NCI-H526 (cell line): ENCODE measurements around the gene PUDP.
"Not testable (repeated sequence)": the region's sequence is repeated elsewhere in the genome, so short reads cannot be mapped to it uniquely, and the experiment has no call there.

Experiments used
- DNase-seq, 2 experiments: peaks; one replicate each; lab custom pipeline; 2025; lab: John Stamatoyannopoulos, UW

Gene PUDP

DNA sequence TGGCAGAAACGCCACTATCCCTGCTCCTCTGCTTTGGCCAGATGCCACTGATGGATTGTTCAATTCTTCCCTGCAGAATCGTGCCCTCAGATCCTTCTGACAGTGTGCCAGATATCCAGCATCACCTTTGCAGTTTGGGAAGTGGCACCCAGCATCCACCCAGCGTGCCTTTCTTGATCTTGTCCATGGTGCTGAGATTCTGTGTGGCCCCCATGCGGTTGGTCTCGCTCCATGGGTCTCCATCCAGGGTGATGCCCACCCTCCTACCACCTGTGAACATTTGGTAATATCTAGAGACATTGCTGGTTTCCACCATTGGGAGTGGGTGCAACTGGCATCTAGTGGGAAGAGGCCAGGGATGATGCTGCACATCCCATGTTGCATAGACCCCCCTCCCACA, 121.6 kb downstream of the PUDP start:
- DNase-seq, result not testable (repeated sequence)

DNA sequence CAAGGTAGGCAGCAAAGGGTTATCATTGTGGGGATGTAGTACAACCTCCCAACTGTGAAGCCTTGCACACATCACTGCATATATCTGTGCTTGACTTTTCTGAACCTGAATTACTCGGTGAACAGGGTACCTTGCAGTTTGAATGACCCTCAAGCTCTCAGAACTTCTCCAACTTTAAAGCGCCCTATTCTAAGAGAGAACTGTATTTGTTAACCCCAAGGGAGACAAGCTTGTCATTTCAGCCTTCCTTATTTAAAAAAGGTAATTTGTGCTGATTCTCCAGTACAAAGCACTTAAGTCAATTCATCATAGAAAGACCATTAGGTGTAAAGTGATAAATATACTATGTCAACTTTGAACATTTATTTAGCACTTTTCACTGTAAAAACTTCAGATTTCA, 122.5 kb downstream of the PUDP start:
- DNase-seq, result no peak

GRCh38 chrX:7024850-7025249, 123.1 kb downstream of the PUDP start:
- DNase-seq, result no peak

DNA sequence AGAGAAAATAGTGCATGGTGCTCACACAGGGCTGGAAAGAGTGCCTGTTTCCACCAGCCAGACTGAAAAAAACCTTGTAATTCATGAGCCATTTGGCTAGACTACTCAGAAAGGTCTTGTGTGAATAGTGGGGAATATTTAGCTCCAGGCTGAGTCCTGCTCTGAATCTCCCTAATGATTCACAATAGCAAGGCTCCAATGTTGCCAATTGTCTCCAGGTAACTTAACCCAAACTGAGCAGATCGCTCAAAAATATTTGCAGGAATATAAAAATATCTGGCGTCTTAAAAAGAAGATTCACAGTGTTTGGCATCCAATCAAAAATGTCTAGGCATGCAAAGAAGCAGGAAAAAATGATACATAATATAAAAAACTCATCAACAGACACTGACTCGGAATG, 125.0 kb downstream of the PUDP start:
- not testable (repeated sequence) for DNase-seq

DNA sequence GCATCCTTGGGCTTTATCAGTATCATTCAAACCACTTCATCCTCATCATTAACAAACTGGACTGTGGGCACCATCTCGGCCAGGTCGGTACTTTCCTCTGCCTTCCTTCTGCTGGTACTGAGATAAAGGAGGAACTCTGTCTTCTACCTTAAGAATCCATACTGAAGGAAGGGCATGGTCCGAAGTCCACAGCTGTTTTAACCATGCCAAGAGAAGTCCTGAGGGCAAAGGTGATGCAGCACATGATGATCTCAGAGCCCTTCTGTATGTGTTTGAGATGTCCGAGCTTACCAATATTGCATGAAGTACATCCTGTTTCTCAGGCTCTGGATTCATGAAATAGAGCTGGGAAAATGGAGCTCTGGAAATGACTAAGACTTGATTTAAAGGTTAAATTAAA, 126.0 kb downstream of the PUDP start:
- no peak for DNase-seq

DNA sequence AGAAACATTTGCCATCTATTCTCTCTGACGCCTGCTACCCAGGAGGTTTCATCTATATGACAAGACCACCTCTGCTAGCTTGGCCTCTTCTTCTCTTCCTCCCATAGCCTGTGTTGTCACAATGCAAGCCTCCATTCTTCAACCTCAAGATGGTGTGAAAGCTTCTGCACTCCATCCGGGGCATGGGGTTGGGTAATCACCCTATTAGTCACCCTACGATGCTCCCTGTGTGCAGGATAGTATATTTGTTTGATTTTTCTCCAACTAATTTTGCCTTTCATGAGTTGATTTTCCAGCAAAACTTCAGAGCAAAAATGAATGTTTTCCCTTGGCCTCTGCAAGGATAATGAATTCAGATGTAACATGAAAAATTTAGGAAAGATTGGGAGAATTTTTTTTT, 128.4 kb downstream of the PUDP start:
- no peak for DNase-seq

GRCh38 chrX:7012262-7012834, 135.6 kb downstream of the PUDP start:
- not testable (repeated sequence) for DNase-seq

- not testable (repeated sequence) for DNase-seq
Observed at GRCh38 chrX:7010897-7011296, 137.1 kb downstream of the PUDP start.

- DNase-seq, result not testable (repeated sequence)
Observed at GRCh38 chrX:7007328-7007727, 140.6 kb downstream of the PUDP start.
